Neural progenitor cell (in vitro differentiated cells): ENCODE data around the gene CTDNEP1. TPM values are rescaled to one million over a fixed set of nuclear protein-coding genes. Genes with fewer than 3 reads are reported as not detected.

Experiments used
- DNase-seq: peaks from one replicate; pipeline ENCODE4 v3.0.0-alpha.2; 2016; ENCODE audit warnings: low spot score
- H2AFZ ChIP-seq: fragments of 200-600 bp; sonication (generic); replicated peaks from 2 replicates; pipeline ENCODE4 v1.6.1; 2016; ENCODE audit warnings: antibody characterized with exemption
- H3F3A ChIP-seq: fragments of 200-600 bp; sonication (generic); 2 replicates; pipeline ENCODE4 v1.6.1; 2016; ENCODE audit warnings: antibody characterized with exemption, low read depth
- H3K27ac ChIP-seq: fragments of 200-600 bp; sonication (generic); 2 replicates; pipeline ENCODE4 v1.5.1; 2016; ENCODE audit warnings: mild to moderate bottlenecking
- H3K27me3 ChIP-seq: fragments of 200-600 bp; sonication (generic); 2 replicates; pipeline ENCODE4 v1.6.1; 2016; ENCODE audit warnings: mild to moderate bottlenecking, moderate library complexity
- H3K36me3 ChIP-seq: fragments of 200-600 bp; sonication (generic); 2 replicates; pipeline ENCODE4 v1.5.1; 2016
- H3K4me1 ChIP-seq: fragments of 200-600 bp; sonication (generic); 2 replicates; pipeline ENCODE4 v1.6.1; 2016; ENCODE audit warnings: mixed run types
- H3K4me2 ChIP-seq: fragments of 200-600 bp; sonication (generic); 2 replicates; pipeline ENCODE4 v1.6.1; 2016
- H3K4me3 ChIP-seq: fragments of 200-600 bp; sonication (generic); 2 replicates; pipeline ENCODE4 v1.5.1; 2016
- H3K79me2 ChIP-seq: fragments of 200-600 bp; sonication (generic); 2 replicates; pipeline ENCODE4 v1.6.1; 2016; ENCODE audit warnings: low read depth
- H3K9ac ChIP-seq: fragments of 200-600 bp; sonication (generic); 2 replicates; pipeline ENCODE4 v1.6.1; 2016
- H3K9me3 ChIP-seq: fragments of 200-600 bp; sonication (generic); 2 replicates; pipeline ENCODE4 v1.5.1; 2016; ENCODE audit warnings: low read depth
- H4K20me1 ChIP-seq: fragments of 200-600 bp; sonication (generic); 2 replicates; pipeline ENCODE4 v1.6.1; 2016; ENCODE audit warnings: low read depth
- H3K27ac Mint-ChIP-seq: 3 replicates; pipeline ENCODE4 v1.8.0; 2021; ENCODE audit warnings: mixed read lengths
- H3K27me3 Mint-ChIP-seq: 2 replicates; pipeline ENCODE4 v1.8.0; 2022; ENCODE audit warnings: low read depth, mild to moderate bottlenecking, inconsistent platforms, moderate library complexity, mixed read lengths; ENCODE audit not compliant: insufficient read depth
- H3K36me3 Mint-ChIP-seq: 3 replicates; pipeline ENCODE4 v1.8.0; 2021; ENCODE audit warnings: mixed read lengths
- H3K4me1 Mint-ChIP-seq: 3 replicates; pipeline ENCODE4 v1.8.0; 2021; ENCODE audit warnings: mixed read lengths
- H3K4me3 Mint-ChIP-seq: 3 replicates; pipeline ENCODE4 v1.8.0; 2021; ENCODE audit warnings: mild to moderate bottlenecking, moderate library complexity, mixed read lengths
- H3K9me3 Mint-ChIP-seq: 3 replicates; pipeline ENCODE4 v1.8.0; 2020; ENCODE audit warnings: mixed read lengths
- EZH2 ChIP-seq: fragments of 200-600 bp; sonication (generic); IDR thresholded peaks from 2 replicates; pipeline ENCODE4 v1.6.1; 2017; ENCODE audit warnings: antibody characterized with exemption, mild to moderate bottlenecking, moderate library complexity
- EZH2phosphoT487 ChIP-seq: fragments of 200-600 bp; sonication (generic); IDR thresholded peaks from 2 replicates; pipeline ENCODE4 v1.6.1; 2017; ENCODE audit warnings: antibody characterized with exemption
- total RNA-seq: library from RNA; depleted of rRNA; stranded (reverse); fragments of >200 nt; gene quantifications from 2 replicates; pipeline ENCODE4 v1.2.3, GENCODE V29; 2015; ENCODE audit warnings: low replicate concordance
- TF ChIP-seq, protein P1 (sequence below): fragments of 200-600 bp; sonication (generic); IDR thresholded peaks from 2 replicates; pipeline ENCODE4 v1.5.1; 2017; ENCODE audit warnings: antibody characterized with exemption, mild to moderate bottlenecking

Gene CTDNEP1
- total RNA-seq, 1 donor from 2014 or later, result 46.5 TPM

DNA sequence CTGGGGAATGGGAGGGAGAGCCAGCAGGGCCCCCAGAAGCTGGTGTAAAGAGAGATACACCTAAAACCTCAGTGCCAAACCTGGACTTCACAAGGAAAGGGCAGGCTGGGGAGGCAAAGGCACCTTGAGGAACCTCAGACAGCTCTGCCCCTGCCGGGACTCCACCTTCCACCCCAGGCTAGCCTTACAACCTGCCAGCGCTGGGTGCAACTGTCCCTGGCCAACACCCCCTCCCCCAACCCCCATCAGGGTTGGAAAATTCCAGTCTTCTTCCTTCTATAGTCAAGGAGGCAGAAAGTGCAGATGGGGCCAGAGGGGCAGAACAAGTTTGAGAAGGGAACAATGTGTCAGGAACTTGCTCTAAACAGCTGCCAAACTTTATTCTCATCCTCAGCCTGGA is 40.7 kb upstream of the CTDNEP1 start:
- no peak overlapping the region for H3K4me3 ChIP-seq
- no peak overlapping the region for H2AFZ ChIP-seq
- H3K4me2 ChIP-seq, result no peak overlapping the region
- H3K4me1 ChIP-seq, result peaks cover 7% of the 10 kb centered on the region
- H3K27ac Mint-ChIP-seq, result no peak overlapping the region
- H3K9me3 ChIP-seq, result no peaks in the 10 kb centered on the region
- peaks cover 22% of the 10 kb centered on the region for H3K4me1 Mint-ChIP-seq
- peaks cover 24% of the 10 kb centered on the region for H3K27me3 Mint-ChIP-seq
- peaks cover 11% of the 10 kb centered on the region for H4K20me1 ChIP-seq
- H3K27ac ChIP-seq, result no peak overlapping the region
- H3K27me3 ChIP-seq, result peaks cover 67% of the 10 kb centered on the region
- no peak for DNase-seq
- H3K9me3 Mint-ChIP-seq, result peaks cover 2% of the 10 kb centered on the region
- no peaks in the 10 kb centered on the region for H3K79me2 ChIP-seq
- no peaks in the 10 kb centered on the region for H3K36me3 ChIP-seq
- H3K4me3 Mint-ChIP-seq, result peak overlapping the region; percentile 30
- TF ChIP-seq, protein P1, sequence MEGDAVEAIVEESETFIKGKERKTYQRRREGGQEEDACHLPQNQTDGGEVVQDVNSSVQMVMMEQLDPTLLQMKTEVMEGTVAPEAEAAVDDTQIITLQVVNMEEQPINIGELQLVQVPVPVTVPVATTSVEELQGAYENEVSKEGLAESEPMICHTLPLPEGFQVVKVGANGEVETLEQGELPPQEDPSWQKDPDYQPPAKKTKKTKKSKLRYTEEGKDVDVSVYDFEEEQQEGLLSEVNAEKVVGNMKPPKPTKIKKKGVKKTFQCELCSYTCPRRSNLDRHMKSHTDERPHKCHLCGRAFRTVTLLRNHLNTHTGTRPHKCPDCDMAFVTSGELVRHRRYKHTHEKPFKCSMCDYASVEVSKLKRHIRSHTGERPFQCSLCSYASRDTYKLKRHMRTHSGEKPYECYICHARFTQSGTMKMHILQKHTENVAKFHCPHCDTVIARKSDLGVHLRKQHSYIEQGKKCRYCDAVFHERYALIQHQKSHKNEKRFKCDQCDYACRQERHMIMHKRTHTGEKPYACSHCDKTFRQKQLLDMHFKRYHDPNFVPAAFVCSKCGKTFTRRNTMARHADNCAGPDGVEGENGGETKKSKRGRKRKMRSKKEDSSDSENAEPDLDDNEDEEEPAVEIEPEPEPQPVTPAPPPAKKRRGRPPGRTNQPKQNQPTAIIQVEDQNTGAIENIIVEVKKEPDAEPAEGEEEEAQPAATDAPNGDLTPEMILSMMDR, result no peak
- TF ChIP-seq EZH2 (no peak), EZH2phosphoT487 (no peak)
- H3F3A ChIP-seq, result peaks cover 37% of the 10 kb centered on the region
- no peak overlapping the region for H3K9ac ChIP-seq
- no peaks in the 10 kb centered on the region for H3K36me3 Mint-ChIP-seq

DNA sequence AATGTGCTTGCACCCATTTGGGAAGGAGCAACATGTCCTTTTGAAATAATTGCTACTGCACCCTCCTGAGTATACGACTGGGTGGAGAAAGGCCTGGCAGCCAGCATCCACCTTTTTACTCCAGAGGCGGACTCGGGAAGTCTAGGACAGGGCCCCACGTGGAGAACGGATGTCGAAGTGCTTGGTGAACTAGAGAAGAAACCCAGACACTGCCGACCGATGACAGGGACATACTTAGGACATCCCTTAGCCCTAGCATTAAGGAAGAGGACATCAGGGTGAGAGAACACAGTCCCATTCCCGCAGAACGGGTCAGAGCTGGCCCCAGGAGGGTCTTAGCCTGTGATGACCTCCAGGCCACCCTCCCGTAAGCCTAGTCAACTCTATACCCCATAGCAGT is 39.2 kb upstream of the CTDNEP1 start:
- peak overlapping the region; percentile 12 for H3K27ac Mint-ChIP-seq
- Histone ChIP-seq H3K79me2 (no peaks in the 10 kb centered on the region), H3K36me3 (no peaks in the 10 kb centered on the region), H3K4me3 (no peak overlapping the region), H3K27ac (no peak overlapping the region), H3K4me1 (peaks cover 7% of the 10 kb centered on the region), H3K9ac (no peak overlapping the region), H3F3A (peaks cover 26% of the 10 kb centered on the region), H4K20me1 (peaks cover 7% of the 10 kb centered on the region), H3K9me3 (no peaks in the 10 kb centered on the region), H2AFZ (no peak overlapping the region), H3K27me3 (peaks cover 52% of the 10 kb centered on the region), H3K4me2 (no peak overlapping the region)
- peaks cover 2% of the 10 kb centered on the region for H3K9me3 Mint-ChIP-seq
- TF ChIP-seq, protein P1, result no peak
- TF ChIP-seq EZH2phosphoT487, result no peak
- no peak for TF ChIP-seq EZH2
- H3K4me3 Mint-ChIP-seq, result no peak overlapping the region
- peaks cover 17% of the 10 kb centered on the region for H3K27me3 Mint-ChIP-seq
- DNase-seq, result no peak
- H3K36me3 Mint-ChIP-seq, result peaks cover 1% of the 10 kb centered on the region
- H3K4me1 Mint-ChIP-seq, result peaks cover 14% of the 10 kb centered on the region

DNA sequence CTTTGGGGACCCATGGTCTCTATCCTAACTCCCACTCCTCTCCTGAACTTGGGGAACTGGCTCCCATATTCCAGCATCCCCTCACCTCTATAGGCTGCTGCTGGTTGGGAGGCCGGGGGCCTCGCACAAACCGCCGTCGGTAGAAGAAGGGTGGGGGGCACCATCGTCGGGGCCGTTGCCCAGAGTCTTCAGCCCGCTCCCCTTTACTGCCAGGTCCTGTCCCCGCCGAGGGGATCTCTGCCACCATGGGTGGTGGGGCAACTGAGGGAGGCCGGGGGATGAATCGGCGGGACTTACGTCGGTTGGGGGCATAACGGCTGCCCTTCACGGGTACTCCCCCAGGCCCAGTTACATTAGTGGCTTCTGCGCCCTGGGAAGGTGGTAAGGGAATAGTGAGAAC is 38.6 kb upstream of the CTDNEP1 start:
- Histone ChIP-seq H4K20me1 (peaks cover 5% of the 10 kb centered on the region), H3K27ac (no peak overlapping the region), H3K4me2 (no peak overlapping the region), H3K36me3 (no peaks in the 10 kb centered on the region), H3K27me3 (peaks cover 47% of the 10 kb centered on the region), H3K4me1 (peaks cover 7% of the 10 kb centered on the region), H3K4me3 (no peak overlapping the region), H3K79me2 (no peaks in the 10 kb centered on the region), H3K9me3 (no peaks in the 10 kb centered on the region), H3K9ac (no peak overlapping the region), H2AFZ (no peak overlapping the region), H3F3A (peaks cover 21% of the 10 kb centered on the region)
- TF ChIP-seq, protein P1, result no peak
- TF ChIP-seq EZH2, result no peak
- no peak for TF ChIP-seq EZH2phosphoT487
- no peak overlapping the region for H3K4me3 Mint-ChIP-seq
- H3K9me3 Mint-ChIP-seq, result peaks cover 2% of the 10 kb centered on the region
- H3K27me3 Mint-ChIP-seq, result peaks cover 13% of the 10 kb centered on the region
- H3K27ac Mint-ChIP-seq, result no peak overlapping the region
- H3K36me3 Mint-ChIP-seq, result peaks cover 1% of the 10 kb centered on the region
- peaks cover 12% of the 10 kb centered on the region for H3K4me1 Mint-ChIP-seq
- no peak for DNase-seq
